GM21390 (cell line): ENCODE data around the gene ITGA1.

ENCODE experiments used
- ATAC-seq: cut with Tn5 transposase; IDR thresholded peaks from one replicate; pipeline ENCODE4 v1.9.1; 2021; ENCODE audit not compliant: unreplicated experiment

ITGA1 gene

DNA sequence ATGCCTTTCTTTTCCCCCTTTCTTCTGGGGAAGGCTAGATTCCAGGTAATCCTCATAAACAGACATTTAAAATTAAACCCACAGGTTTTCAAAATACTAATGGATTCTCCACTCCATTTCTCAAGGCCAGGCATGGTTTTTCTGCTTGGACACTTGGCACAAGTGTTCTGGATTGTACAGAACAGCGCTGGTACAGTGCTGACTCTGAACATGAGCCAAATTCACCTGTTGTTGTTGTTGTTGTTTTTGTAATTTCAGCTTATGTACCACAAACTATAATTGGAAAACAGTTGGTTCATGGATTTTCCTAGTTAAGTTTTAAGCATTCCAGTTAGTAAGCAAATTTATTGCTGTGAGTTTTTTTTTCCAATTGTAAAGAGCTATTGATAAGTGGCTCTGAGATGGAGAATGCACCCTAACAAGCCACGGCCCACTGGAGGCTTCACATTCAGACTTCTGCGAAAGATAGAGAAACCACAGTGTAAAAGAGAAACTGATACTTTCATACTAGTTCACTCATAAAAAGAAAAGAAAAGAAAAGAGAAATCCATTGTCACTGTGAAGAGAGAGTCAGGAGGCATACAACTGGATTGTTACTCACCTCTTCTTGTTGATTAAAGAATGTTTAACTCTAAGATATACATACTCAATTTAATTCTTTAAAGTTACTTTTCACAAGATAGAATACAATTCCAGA lies 16.2 kb upstream of the ITGA1 start:
- peak; percentile 96 for ATAC-seq

DNA sequence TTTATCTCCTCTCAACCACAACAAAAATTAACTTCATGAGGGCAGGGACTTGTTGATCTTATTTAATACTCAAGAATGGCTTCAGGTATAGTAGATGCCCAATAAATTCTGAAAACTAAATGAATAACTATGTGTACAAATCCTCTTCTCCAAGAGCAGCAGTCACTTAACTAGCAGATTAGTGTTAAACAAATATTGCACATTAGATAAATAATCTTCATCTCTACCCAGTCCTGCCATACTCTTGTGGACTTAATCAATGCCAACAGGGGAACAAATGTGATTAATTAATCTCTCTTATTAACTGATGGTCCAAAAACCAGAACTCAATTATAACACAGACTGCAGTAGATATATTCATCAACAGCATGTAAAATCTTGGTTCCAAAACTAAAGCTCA lies 15.0 kb upstream of the ITGA1 start:
- ATAC-seq = no peak

DNA sequence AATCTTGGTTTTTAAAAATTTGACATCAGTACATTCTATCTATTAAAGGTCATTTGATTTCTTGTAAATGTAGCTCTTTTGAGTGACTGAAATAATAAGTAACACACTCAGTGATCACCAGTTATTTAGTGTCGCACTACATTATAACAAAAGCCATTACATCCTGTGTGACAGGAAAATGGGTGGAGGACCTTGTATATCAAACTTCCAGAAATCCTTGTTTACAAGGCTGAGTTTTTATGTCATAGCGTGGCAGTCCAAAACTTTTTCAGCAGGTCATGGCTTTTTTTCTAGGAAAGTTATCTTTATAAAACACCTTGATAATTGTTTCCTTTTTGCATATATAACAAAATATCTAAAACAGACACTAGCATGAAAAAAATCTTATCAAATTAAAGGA lies 14.4 kb upstream of the ITGA1 start:
- no peak for ATAC-seq

DNA sequence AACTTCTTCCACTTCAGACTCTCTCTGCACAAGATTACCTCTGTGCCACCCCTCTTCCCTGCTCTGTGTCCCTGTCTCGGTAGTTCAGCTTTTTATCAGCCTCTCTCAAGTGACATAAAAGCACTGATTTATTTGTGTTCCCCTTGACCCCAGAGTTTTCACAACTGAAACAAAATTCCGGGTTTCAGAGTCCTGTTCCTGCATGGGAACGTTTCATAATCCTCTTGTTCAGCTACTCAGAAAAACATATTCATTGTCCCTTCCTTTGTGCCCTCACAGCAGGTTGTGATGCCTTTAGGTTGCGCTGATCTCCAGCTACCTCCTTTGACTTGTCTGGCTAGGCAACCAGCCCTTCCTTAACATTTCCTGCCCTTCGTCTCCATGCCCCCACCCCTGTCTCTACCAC lies 13.7 kb upstream of the ITGA1 start:
- no peak for ATAC-seq

DNA sequence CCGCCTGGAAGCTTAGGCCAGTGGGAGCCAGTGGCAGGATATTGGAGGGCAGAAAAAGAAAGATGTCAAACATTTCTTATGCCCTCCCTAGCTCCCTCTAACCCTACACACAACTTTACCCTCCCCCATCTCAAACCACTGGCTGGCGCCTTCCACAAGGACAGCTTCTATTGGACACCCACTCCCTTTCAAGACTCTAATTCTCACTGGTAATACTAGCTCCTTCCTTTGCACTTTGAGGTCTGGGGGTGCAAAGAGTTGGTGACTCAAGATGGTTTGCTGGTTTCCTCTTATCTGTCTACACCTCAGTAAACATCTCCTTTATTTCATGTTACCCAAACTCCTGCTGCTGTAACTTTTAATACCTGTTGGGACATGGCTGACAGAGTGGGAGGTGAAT lies 11.6 kb upstream of the ITGA1 start:
- no peak for ATAC-seq

DNA sequence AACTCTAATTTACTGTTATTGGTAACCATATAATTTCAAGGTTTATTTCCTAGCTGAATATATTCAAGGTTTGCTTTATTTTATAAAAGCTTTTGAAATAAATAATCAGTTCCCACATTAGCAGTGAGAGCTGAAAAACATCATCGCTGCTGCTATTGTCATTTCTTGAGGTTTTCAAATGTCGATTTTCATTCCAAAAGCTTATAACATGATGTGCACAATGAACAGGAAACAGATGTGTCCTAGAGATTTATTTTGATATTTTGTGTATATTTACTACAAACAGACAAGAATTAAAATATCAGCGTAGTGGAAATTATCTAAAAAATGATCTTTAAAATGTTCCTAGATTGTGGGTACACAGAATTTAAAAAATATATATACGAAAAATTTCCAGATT lies 10.5 kb upstream of the ITGA1 start:
- no peak for ATAC-seq

DNA sequence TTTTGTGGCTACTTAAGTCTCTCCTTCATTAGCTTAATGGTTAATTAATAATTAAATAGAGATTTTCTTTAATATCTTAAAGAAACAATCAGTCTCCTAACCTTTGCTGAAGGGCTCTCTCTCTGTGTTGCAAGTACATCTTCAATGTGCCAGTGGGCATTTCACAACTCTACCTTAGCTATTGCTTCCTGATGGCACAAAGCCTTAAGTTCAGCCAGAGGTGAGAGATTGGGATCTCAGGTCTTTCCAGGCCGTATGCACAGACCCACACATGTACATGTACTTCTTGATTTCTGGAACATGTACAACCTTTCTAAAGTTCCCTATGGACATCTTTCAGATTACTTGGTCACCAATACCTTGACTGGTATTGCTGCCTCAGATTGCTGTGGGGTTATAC lies 8.9 kb upstream of the ITGA1 start:
- no peak for ATAC-seq

DNA sequence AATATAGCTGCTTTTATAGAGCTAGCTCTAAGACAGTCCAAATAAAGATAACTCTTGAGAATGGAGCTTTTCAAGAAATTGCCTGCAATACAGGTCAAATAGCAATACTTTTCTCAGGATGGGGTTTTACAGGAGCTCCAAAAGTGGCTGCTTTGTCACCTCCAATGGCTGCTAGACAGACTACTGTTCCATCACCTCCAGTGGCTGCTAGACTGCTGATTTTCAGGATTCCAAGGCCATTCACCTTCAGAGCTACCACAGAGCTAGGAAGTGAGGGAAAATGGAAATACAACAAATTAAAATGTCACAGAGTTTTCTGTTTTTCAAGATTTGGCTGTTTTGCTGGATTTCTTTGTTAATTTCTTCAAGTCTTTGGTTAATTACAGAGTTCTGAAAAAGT lies 8.5 kb upstream of the ITGA1 start:
- ATAC-seq = no peak

DNA sequence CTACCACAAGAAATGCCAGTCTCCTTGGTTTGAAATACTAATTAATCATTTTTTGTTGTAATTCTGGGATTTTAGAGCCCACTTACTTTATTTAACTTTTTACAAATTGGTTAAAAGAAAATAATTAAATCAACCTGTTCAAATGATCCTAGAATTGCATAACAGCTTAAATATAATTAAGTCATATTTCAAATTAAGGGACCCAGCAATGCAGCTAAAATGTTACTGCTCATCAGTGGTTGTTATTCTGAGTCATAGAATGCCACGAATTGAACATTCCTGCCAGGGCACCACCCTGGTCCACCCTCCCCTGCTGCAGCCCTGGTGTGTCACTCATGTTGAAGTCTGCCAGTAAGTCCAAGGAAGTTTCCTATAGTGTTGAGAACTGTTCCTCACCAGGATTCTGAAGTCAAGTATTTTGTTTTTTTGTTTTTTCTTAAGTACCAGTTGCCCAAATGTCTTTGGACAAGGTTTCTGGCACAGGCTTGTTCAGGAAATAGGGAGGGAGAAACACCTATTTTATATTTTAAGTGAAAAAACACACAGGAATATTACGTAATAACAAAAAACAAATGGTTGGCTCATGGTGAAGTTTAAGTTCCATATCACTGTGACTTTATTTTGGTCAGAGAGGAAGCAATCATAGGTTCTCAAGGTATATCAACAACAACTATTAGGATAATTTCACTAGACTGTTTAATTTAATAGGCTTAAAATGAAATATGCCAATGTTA lies 4.3 kb upstream of the ITGA1 start:
- ATAC-seq = no peak

DNA sequence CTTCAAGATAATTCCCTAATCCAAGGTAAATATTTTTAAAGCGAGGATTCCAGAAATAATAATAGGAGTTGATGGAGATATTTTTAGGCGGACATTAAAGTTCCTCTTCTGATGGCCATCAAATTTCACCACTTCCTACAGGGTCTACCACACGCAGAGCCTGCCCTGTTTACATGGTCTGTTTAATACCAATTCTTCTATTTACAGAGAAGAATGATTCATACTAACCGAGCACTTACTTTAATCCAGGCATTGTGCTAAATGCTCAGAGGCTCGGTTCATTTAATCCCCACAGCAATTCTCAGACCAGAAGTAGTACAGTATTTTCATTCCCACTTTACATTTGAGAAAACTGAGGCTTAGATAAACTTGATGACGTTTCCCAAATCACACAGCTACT lies 3.0 kb upstream of the ITGA1 start:
- ATAC-seq = no peak

DNA sequence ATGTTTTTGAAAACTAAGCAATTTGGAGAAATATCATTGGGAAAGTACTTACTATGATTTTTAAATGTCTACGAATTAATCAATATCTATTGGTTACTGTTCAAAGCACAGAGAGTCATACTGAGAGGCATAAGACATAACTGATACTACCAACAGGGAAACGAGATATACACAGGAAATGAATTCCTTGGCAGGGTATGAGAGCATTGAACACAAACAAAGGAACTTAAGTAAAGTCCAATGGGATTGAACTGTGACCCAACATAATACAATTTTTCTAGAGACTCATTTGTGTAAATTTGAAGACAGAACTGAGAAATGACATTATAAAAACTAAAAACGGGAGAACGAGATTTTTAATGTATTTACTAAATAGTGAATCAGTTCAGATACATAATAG lies 1.3 kb upstream of the ITGA1 start:
- no peak for ATAC-seq

DNA sequence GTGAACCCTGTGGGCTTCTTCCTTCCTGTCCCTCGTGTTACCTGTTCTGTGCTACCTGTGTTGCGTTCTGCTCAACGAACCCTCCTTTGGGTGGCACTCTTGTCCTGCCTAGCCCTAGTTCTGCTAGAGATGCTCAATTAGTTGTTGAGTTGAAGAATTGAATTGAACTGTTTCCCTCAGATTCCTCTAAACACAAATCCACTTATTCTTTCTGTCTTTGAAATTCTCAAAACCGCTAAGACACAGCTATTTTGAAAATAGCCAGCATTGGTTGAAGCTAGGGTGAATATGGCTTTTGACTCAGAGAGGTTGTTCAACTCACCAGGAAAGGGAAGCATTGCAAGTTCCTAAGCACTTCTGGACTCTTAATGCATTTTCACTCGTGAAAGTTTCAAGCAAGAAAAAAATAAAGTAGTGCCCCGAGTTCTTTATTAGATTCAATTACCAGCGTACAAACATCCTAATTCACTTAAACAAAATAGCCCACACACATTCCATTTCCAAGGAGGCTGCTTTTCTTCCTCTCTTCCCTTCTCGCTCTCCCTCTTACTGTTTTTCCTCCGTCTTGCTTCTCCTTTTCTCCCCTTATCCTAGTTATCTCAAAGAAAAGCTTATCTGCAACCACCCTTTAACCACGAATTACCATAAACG lies 642 bp upstream of the ITGA1 start:
- no peak for ATAC-seq

DNA sequence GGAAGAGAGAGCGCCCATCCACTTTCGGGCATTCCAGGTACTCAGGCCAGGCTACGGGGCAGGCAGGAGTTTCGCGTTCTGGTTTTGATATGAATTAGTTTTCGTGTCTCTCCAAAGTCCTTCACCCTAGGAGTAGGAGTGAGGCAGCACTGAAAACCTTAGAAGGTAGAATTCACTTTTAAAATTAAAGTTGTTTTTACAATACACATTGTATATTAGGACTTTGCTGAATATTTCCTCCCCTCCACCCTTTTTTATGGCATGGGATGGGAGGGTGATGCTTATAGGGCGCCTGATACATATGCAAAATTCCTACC lies 747 bp downstream of the ITGA1 start:
- ATAC-seq = no peak

DNA sequence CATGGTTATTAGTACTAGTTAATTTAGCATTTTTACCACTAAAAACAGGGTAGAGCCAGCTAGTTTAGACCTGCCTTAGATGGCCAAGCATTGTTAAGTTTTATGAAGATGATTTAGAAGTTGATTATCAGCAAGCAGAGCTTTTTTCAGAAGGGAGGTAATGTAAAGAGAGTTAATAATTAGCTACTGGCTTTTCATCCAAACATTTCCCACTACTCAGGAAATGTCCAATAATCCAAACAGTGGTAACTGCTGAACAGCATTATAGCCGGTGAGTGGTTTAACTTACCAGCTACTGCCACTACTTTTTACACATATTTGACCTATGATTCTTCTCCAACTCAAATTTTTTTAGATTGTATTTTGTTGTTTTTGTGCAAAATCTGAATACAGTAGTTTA lies 1.7 kb downstream of the ITGA1 start:
- ATAC-seq = no peak

DNA sequence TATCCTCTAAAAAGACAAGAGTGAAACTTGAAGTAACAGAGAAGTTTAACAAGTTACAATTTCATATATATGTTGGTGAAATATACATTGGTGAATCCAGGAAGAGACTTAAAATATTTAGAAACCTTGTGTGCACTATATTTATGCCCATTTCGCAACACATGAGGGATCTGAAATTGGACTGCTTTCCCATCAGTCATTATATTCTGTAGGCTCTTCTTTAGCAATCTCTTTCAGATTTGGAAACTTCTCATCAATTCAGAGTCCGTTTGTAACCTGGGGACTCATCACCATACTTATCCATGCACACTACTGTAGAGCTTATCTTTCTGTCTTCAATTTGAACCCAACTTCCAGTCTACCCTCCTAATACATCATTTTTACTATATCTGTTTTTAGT lies 2.1 kb downstream of the ITGA1 start:
- ATAC-seq = no peak

DNA sequence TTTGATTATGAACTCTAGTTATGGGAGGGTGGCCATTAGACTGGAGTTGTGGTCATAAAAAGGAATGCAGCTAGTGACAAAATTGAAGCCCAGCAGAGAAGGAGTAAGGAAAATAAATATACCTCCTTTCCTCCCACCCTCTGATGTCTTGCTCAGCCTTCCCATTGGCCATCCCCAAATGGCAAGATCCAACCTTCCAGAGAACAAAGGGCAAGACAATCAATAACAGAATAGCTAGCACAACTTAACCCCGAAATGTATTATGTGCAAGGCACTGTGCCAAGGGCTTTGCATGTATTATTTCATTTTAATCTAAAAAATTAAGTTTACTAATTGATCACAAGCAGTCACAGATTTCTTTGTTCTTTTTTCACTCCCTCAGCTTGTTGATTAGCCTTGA lies 3.6 kb downstream of the ITGA1 start:
- no peak for ATAC-seq

DNA sequence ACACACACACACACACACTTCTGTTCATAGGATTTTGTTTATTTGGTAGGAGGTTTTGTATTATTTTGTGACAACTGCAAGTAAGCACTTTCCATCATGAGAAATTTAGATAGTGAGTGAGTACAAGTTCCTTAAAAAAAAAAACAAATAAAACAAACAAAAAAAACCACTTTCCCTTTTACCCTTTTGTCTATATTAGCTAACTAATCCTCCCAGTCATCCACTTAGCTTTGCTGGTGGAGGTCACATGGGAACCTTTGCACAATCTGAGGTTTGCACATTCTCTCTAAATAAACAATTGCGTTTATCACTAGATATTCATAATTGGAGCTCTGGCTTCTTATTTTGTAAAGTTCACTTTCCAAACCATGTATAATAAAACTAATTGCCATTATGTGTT lies 6.8 kb downstream of the ITGA1 start:
- ATAC-seq = no peak

DNA sequence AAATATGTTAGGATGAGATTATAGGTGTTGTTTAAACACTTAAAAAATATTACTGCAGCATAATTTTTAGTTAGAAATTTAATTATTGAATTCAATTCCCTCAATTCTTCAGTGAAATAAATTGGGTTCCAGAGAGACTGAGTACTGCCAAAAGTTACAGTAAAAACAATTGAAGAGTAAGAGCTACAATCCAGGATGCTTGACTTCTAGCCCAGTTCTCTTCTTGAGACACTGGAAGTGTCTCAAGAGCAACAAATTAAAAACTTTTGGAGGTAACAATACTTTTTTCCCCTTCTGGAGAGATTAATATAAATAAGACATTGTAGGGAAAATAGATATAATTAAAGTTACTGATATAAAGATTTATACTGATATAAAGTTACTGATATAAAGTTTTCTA lies 8.3 kb downstream of the ITGA1 start:
- ATAC-seq = no peak

DNA sequence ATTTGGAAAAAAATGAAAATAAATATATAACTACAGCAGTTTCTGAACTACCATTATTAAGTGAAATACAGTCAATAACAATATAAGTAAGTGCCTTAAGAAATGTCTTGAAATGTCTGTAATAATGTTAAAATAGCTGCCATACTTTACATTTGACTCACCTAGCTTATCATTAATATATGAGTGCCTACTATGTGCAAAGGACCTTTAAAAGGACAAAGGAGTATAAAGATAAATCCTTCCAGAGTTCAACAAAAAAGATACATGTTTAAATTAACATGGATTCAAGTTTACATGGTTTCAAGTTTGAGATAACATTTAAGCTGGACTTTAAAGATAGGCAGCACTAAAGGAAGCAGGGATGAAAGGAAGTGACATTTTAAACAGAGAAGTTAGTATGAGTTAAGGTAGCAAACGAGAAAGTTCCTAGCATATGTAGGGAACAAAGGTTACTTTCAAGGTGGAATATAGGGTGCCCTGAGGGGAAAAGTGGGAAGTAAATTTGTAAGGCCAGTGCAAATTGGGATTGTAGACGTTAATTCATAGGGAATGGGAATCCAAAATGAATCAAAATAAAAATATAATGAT lies 8.9 kb downstream of the ITGA1 start:
- ATAC-seq = no peak

DNA sequence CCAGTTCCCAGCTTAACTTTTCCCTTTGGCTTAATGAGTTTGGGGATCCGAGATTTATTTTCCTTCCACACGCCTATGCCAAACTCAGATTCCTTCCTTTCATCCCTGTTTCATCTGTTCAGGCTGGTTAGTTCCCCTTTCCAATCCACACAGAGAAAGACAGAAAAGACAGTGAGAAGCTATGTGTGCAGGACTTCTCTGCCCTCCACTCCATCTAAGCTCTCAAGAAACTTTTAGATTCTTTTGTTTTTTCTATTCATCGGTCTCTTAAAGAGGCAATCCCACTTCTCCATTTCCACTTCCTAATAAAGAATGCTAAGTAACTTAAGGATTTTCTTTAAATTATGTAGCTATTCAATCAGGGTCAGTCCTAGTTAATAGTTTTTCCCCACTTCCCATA lies 11.2 kb downstream of the ITGA1 start:
- ATAC-seq = no peak

DNA sequence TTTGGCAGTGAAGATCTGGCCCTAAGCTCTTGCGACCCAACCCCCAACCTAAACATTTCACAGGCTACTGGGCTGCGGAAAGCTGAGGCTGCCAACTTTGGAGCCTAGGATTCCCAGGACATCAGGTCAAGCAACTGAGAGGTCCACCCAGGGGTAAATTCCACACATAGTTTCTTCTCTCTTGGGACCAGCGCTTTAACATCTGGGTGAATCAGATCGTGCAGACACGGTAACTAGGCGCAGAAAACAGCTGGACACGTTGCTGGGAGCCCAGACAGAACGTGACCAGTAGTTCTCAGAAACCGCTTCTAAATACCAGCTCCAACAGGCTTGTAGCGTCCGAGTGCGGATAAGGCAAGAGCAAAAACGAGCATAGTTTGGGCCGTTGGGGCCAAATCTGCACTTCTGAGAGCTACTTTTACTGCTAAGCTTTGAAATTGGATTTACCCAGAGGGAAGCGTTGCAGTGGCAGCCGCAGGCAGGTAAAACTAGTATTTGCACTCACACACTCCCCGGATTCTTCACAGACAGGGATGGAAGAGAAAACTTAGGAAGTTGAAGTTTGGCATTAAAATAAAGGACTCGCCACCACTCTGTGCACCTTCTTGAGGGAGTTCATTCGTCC lies 11.8 kb downstream of the ITGA1 start:
- ATAC-seq = peak; percentile 20

DNA sequence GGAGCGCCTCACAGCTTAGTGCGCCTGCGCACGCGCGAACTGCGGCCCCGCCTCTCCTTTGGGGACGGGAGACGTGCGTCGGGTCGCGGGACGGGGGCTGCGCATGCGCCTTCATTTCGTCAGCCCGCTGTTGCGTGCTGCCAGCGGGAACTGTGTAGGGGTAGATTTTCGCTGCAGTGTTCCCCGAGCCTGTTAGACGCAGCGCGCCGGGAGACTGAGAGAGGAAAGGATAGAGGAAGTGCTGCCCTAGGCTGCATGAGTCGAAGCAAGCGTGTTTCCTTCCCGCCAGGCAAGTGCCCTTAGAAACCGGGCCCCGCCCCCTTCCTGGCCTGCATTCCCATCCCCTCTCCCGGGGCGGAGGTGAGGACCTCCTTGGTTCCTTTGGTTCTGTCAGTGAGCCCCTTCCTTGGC lies 12.3 kb downstream of the ITGA1 start:
- ATAC-seq = peak; percentile 82
